ENCODE results near the gene SHANK3. TPM values are rescaled to one million over a fixed set of nuclear protein-coding genes. Genes with fewer than 3 reads are reported as not detected.

SHANK3 gene
- total and polyA plus RNA-seq, 2 of the 4 experiments (the other 2 are of a cell fraction), result 0.18 to 1.5 TPM

DNA sequence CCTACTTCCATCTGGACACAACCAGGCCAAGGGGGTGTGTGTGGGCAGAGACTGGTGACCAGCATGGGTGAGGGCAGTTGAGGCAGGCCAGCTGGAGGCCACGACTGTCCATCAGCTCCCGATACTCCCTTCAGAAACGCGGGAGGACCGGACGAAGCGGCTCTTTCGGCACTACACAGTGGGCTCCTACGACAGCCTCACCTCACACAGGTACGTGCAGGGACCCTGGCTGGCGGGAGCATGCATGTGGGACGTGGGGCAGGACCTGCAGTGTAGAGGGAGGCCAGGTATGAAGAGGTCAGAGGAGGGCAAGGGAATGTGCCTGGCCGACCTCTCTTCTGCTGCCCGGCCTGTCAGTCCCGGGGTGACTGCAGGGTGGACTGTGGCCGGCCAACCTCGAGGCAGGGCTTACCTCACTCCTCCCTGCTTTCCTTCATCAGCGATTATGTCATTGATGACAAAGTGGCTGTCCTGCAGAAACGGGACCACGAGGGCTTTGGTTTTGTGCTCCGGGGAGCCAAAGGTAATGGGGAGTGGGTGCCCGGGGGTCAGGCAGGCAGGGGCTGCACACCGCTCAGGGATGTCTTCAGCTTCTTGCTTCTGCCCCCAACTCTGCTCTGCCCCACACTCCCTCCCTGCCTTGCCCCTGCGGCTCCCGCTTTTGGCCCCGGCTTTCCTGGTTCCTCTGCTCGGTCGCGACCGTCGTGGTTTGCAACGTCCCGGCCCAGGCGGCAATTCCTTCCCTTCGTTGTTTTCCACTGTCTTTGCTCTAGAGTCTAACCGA, 31.3 kb downstream of the SHANK3 start:
- Histone ChIP-seq H2BK5ac (ENCODE audit: low read depth, low read length, poor library complexity, severe bottlenecking) (no peak overlapping the region), H3K4me3 (ENCODE audit: insufficient read depth, low read depth, low read length) (no peak overlapping the region), H2AFZ (replicated peaks; ENCODE audit: low read length, poor library complexity) (peak overlapping the region; percentile 18), H3K4me1 (ENCODE audit: control insufficient read depth, insufficient read depth, low read length) (peaks cover 4% of the 10 kb centered on the region; the same call in 1 of the 2 replicates), H4K91ac (ENCODE audit: insufficient read depth, low read depth, low read length) (no peak overlapping the region), H3K9ac (ENCODE audit: low read depth, low read length) (no peak overlapping the region), H3K4me2 (ENCODE audit: low read depth, low read length) (no peak overlapping the region), H2AK9ac (replicated peaks; ENCODE audit: low read depth, low read length, poor library complexity) (no peak overlapping the region), H3K56ac (ENCODE audit: extremely low read depth, insufficient read depth, low read length) (no peak overlapping the region), H3K14ac (replicated peaks; ENCODE audit: low read depth, low read length) (no peak overlapping the region), H3K79me1 (ENCODE audit: low read depth in 1 of 2, low read length in 2 of 2) (peaks cover 4 to 9% of the 10 kb centered on the region in 2 experiments; a peak in 2 of 4 replicates), H3K23ac (ENCODE audit: low read depth, low read length) (no peak overlapping the region), H2BK120ac (ENCODE audit: low read depth, low read length) (no peak overlapping the region), H4K5ac (ENCODE audit: low read depth, low read length) (no peak overlapping the region), H3K36me3 (ENCODE audit: control insufficient read depth, insufficient read depth, low read length) (peaks cover 2% of the 10 kb centered on the region; the same call in 1 of the 2 replicates), H3K27ac (ENCODE audit: insufficient read depth, low read length) (no peak overlapping the region), H3K9me3 (ENCODE audit: control insufficient read depth, insufficient read depth, low read length) (no peaks in the 10 kb centered on the region), H3K18ac (ENCODE audit: low read depth, low read length) (no peak overlapping the region), H3K4ac (ENCODE audit: low read depth, low read length) (no peak overlapping the region), H4K8ac (ENCODE audit: low read depth in 2 of 2, low read length in 2 of 2) (no peak overlapping the region), H4K20me1 (ENCODE audit: insufficient read depth, low read length) (peaks cover 15% of the 10 kb centered on the region), H3K9me1 (ENCODE audit: insufficient read depth, low read length) (peaks cover 7% of the 10 kb centered on the region; the same call in 1 of the 2 replicates), H2BK20ac (ENCODE audit: low read depth, low read length) (no peak overlapping the region), H2BK15ac (ENCODE audit: low read depth, low read length) (no peak overlapping the region), H2AK5ac (ENCODE audit: low read depth, low read length) (no peak overlapping the region), H3K27me3 (ENCODE audit: control insufficient read depth, insufficient read depth, low read length) (no peaks in the 10 kb centered on the region)
- dilution Hi-C loops (cut with HindIII; ENCODE audit: low sequenced_read_pairs, unreplicated experiment) (no loop called here), intact Hi-C loops (cut with micrococcal nuclease) (no loop called here), in situ Hi-C loops (cut with MboI; ENCODE audit: low sequenced_read_pairs) (no loop called here)
- BruUV-seq (replicated peaks), result no TSS peak
- DNase-seq, result no peak
- 88% methylated on average over 11 of the region's 36 CpGs; no CpG with 5 or more reads in 1 of the 2 experiments for WGBS, 2 experiments (ENCODE audit: extremely low coverage in 2 of 2, insufficient read length in 1 of 2)
- no peak for ATAC-seq (ENCODE audit: low read depth)
- TF ChIP-seq NFE2L2 (IDR thresholded peaks at IDR 0.05; ENCODE audit: low read depth, low read length) (no peak), MXI1 (IDR thresholded peaks at IDR 0.05; ENCODE audit: borderline replicate concordance, low read depth, low read length) (no peak), RFX5 (IDR thresholded peaks at IDR 0.05; ENCODE audit: low read depth, low read length) (no peak)
- ChIA-PET POLR2A (ENCODE audit: unreplicated experiment) (no interaction called here), CTCF (no interaction called here)

Measured in IMR-90 (cell line).